Measurements from ENCODE around the gene SLC34A1.
A peak's percentile ranks its signal among the peaks of the same experiment; 100 is the strongest.
"Not testable (repeated sequence)": the region's sequence is repeated elsewhere in the genome, so short reads cannot be mapped to it uniquely, and the experiment has no call there.

Gene SLC34A1

GRCh38 chr5:177368869-177369644 is 15.2 kb upstream of the SLC34A1 start:
- peak; percentile 40 for DNase-seq

GRCh38 chr5:177369645-177370440 is 14.4 kb upstream of the SLC34A1 start:
- no peak for DNase-seq

DNA sequence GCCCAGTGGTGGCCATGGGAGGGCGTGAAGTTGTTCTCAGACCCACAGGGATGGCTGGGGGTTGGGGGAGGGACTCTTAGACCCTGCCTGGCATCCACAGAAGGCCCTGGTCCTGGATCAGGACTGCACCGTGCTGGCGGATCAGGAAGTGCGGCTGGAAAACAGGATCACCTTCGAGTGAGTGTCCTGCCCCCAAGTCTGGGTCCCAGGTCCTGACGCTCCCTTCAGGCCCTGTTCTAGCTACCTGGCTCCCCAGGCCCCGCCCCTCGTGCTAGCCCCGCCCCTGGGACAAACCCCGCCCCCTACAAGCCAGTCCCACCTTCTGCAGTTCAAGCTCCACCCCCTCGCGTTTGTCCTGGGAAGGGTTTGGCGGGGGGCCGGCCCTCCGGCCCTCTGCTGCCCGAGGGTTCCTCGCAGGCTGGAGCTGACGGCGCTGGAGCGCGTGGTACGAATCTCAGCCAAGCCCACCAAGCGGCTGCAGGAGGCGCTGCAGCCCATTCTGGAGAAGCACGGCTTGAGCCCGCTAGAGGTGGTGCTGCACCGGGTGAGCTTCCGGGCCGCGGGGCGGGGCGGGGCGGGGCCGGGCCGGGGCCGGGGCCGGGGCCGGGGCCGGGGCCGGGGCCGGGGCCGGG is 13.6 kb upstream of the SLC34A1 start:
- peak; percentile 54 for DNase-seq

DNA sequence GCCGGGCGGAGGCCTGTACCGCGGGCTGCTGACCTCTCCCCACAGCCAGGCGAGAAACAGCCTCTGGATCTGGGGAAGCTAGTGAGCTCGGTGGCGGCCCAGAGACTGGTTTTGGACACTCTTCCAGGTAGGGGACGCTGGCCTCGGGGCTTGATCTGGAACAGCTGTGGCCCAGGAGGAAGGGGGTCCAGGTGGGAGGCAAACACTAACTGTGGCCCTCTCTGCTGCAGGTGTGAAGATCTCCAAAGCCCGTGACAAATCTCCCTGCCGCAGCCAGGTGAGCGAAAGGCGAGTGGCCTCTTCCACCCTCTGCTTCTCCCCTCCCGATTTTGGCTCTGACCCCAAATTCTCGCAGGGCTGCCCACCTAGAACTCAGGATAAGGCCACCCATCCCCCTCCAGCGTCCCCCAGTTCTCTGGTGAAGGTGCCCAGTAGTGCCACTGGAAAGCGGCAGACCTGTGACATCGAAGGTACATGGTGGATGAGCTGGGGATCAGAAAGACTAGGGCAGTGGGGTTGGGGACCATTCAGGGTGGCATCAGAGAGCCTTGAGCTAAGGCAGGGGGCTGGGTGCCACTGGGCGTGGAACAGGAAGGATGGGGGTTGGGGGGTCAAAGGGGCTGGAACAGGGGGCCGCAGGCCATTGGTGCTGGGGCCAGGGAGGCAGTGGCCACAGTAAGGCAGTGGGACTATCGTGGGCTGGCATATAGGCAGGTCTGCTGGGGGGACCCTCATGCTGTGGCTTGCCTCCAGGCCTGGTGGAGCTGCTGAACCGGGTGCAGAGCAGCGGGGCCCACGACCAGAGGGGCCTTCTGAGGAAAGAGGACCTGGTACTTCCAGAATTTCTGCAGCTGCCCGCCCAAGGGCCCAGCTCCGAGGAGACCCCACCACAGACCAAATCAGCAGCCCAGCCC is 12.9 kb upstream of the SLC34A1 start:
- DNase-seq = no peak

DNA sequence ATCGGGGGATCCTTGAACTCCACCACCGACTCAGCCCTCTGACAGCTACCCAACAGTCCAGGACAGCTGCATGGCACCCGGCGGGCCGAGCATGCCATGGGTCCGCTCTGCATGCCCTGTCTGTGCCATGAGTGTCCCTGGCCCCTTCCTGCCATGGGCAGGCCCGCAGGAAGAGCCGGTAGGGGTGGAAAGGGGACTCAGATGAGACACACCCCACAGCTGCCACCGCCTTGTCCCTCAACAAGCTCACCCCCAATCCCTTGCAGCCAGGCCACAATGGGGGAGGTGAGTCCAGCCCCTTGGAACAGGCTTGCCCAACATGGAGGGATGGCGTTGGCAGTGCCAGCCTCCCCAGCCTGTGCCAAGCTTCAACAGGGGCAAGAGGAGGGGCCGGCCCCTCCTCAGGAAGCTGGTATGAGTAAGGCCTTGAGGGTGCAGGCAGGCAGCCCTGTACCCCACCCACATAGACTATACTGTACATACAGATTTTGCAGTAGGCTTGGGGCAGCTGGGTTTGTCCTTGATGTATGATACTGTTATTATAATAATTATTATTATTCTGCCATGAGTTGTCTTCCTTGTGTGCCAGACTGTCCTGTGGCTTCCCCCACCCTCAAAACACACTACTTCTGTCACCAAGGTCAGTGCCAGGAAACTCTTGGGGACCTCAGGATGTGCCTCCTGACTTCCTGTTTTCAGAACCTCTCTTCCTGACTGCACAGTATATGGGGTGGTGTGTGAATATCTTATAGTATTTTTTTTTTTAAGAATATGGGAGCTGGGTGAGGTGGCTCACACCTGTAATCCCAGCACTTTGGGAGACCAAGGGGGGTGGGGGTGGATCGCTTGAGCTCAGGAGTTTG is 12.0 kb upstream of the SLC34A1 start:
- peak; percentile 33 for DNase-seq

GRCh38 chr5:177372910-177373309 is 11.3 kb upstream of the SLC34A1 start:
- no peak for DNase-seq

DNA sequence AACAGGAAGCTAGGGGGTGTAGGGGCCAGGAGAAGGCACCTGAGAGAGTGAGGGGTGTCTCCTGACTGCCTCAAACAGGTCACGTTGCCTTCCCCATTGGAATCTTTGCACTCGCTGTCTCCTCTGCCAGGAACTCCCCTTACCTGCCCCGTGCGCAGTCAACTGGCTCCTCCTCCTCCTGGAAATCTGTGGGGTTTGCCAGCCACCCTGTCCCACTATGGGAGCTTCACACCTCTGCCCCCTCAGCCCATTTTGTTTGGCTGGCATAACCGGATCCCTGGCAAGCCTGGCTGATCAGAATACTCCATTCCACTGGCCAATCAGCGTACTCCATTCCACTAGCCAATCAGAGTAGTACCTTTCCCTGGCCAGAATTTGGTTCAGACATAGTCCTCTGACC is 10.4 kb upstream of the SLC34A1 start:
- DNase-seq = no peak

- DNase-seq = no peak
Observed at GRCh38 chr5:177374211-177374610, 10.0 kb upstream of the SLC34A1 start.

DNA sequence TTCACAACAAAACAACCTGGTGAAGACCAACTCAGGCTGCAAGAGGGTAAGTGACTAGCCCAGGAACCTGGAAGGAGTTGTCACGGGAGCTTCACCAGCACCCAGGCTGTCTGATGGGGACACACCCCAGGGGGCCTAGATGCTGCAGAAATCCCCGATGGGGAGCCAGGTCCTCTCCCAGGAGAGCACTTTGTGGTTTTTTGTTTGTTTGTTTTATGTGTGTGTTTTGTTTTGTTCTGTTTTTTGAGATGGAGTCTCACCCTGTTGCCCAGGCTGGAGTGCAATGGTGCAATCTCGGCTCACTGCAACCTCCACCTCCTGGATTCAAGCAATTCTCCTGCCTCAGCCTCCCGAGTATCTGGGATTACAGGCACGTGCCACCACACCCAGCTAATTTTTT is 8.7 kb upstream of the SLC34A1 start:
- not testable (repeated sequence) for DNase-seq

GRCh38 chr5:177376107-177376506 is 8.1 kb upstream of the SLC34A1 start:
- DNase-seq = no peak

DNA sequence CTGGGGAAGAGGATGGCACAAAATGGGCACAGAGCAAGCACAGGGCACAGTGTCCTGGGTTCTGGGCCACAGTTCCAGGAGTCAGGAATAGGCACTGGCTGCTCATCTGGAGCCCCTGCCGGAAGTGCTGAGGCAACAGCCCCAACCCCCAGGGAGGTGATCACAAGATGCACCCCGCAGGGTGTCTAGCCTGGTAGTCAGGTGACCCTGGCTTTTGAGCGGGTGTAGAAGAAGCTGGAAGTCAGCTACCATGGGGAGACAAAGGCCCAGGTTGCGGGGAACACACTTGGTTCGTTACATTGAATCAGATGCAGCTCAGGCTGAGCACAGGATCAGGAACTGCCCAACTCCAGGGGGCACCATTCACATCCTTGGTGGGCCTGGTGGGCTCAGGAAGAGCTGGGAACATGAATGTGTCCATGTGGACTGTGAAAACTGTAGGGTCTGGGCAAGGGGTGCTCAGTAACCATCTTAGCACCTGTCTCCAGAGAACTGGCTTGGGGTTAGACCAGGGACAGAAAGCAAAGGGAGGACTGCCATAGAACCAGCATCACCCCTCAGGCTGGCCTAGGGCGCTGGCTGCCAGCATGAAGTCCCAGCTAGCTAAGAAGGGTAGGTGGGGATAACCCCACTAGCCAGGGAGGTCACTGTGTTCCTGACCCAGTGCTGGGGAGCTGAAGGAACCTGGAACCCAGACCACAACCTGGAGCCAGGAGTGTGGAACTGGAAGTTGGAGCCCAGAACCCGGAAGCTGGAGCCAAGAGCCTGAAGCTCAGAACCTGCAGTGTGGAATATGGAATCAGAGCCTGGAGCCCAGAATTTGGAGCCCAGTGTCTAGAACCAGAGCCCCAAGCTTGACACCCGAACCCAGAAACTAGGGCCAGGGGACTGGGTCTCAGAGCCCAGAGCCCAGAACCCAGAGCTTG is 6.1 kb upstream of the SLC34A1 start:
- no peak for DNase-seq

- DNase-seq = peak; percentile 37
Observed at GRCh38 chr5:177378884-177379883, 5.0 kb upstream of the SLC34A1 start.

DNA sequence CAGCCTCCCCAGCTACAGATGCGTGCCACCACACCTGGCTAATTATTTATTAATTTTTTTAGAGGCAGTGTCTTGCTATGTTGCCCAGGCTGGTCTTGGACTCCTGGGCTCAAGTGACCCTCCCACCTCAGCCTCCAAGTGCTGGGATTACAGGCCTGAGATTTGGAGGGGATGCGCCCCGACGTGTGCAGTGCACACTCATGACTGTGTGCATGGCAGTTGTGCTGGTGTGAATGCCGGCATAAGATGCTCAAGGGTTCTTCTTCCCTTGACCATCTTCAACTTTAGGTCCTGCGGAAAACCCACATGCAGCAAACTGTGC is 3.5 kb upstream of the SLC34A1 start:
- no peak for DNase-seq

DNA sequence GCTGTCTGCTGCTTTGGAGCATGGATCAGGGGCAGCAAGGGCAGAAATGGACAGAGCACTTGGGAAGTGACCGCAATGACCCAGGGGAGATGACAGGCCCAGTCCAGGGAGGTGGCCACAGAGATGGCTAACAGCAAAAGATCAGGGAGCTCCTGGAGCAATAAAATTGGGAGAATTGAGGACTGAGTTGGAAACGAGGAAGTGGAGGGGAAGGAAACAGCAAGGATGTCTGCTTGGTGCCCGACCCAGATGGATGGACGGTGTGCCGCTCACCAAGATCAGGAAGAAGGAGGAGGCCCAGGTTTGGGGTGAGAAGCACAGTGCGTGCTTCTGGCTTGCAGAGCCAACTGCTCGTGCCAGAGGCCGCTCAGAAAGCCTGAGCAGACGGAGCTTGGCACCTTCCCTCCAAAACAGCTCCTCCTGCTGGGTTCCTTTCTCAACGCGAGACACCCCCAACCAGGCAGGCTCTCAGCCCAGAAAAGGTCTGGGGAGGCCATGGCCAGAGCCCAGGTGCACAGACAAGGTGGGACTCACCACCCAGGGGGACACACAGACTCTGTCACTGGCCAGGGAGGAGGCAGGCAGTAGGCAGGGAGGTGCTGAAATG is 1.7 kb upstream of the SLC34A1 start:
- peak; percentile 52 for DNase-seq

DNA sequence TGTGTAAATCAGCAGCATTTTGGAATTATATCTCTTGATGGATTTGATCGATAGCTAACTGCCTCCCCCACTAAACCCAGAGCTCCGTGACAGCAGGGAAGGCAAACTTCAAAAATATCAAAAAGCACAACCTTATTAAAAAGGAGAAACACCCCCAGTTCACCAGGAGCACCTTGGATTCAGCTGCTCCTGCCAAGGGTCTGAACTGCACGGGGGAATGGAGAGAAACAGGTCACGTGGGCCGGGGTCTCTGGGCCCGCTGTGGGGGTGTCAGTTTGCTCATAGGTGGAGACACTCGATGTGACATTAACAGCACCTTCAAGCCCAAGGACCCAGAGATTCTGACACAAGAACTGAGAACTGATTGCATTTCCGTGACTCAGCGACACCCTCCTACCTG is 1.1 kb upstream of the SLC34A1 start:
- no peak for DNase-seq

GRCh38 chr5:177385720-177386119 is 1.5 kb downstream of the SLC34A1 start:
- DNase-seq = no peak

DNA sequence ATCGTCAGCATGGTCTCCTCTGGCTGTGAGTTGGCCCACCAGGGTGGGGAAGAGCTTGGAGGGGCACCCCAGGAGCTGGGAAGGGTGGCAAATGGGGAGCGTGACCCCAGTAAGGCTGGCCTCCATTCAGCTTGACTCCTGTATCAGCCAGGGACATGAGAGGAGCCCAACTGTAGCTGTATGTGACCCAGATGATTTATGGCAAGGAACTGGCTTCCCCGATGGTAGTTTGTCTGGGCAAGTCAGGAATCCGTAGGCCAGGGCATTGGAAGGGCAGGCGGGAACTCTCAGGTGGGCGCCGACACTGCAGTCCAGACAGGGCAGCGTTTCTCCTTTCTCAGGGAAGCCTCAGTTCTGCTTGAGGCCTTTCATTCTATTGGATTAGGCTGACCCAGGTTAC is 2.3 kb downstream of the SLC34A1 start:
- DNase-seq = no peak

DNA sequence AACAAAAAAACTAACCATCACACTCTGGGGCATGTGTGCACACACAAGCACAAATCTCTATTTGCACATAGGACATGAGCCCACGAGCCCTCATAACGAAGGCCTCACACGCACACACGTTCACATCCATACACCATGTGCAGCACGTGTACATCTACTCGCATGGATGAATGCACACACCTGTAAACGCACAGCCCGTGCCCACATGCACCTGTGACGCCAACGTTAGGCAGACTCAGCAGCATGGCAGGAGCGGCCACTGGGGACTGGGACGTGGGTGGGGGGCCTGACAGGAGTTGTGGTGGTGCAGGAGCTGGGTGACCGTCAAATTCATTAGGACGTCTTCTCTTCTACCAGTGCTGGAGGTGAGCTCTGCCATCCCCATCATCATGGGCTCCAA is 3.2 kb downstream of the SLC34A1 start:
- no peak for DNase-seq

GRCh38 chr5:177388521-177389052 is 4.4 kb downstream of the SLC34A1 start:
- no peak for DNase-seq

Measured in activated naive CD4-positive, alpha-beta T cell treated with anti-CD3 and anti-CD28 coated beads, Interleukin-2, amount 50 U/mL, for 16 hours (primary cell).